ENCODE measurements around the gene LIG4. TPM values are rescaled to one million over a fixed set of nuclear protein-coding genes. Genes with fewer than 3 reads are reported as not detected.

LIG4 gene
- 11.1 and 12.0 TPM in 2 replicates for total RNA-seq

GRCh38 chr13:108215436-108215835 lies at the start of gene LIG4:
TSS of gene LIG4 (minus strand) at chr13:108215536. CDS start at chr13:108211268, 4,268 bp downstream.

GRCh38 chr13:108218044-108218974 lies 3.0 kb upstream of the LIG4 start, which contains the start of gene ABHD13:
TSS of gene ABHD13 (plus strand) at chr13:108218392. CDS start at chr13:108229219, 10,827 bp downstream.

Other genes starting within 250 kb of the LIG4 start
- 5.8 and 7.2 TPM in 2 replicates for gene ABHD13, start 2.9 kb upstream of the LIG4 start, total RNA-seq
- 0.63 and 0.94 TPM in 2 replicates for gene TNFSF13B, start 54.2 kb upstream of the LIG4 start, total RNA-seq